HG03103 (cell line): Measurements from ENCODE around the gene OSMR.

Source experiments
- ATAC-seq: cut with Tn5 transposase; IDR thresholded peaks from one replicate; pipeline ENCODE4 v1.9.1; 2021; ENCODE audit warnings: low read depth; ENCODE audit not compliant: unreplicated experiment

The OSMR gene

DNA sequence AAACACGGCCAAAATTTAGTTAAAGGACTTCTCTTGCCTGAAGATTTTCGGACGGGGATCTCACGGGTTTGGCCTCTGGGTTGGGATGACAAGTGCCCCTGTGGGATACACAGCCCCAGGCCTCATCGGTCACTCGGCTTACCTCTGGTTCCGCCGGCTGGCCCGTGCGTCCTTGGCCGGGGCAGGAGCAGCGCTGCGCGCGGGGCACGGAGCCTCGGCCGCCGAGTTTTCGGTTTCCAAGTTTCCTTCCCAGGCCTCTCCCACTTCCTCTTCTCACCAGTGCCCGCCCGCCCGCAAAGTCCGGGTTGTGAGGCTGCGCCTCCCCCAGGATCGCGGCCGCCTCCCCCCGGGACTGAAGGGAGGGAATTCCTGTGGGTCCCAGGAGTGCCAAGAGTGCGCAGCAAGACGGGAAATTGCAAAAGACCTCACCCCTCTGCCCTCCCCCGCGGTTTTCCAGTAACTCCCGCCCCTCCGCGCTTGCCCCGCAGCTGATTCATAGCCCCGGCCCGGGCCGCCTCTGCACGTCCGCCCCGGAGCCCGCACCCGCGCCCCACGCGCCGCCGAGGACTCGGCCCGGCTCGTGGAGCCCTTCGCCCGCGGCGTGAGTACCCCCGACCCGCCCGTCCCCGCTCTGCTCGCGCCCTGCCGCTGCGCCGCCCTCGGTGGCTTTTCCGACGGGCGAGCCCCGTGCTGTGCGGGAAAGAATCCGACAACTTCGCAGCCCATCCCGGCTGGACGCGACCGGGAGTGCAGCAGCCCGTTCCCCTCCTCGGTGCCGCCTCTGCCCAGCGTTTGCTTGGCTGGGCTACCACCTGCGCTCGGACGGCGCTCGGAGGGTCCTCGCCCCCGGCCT, at the start of gene OSMR:
Gene OSMR, plus strand, starts transcription at position 487 of the 853 bp plus-strand sequence. CDS start 23,033 bp downstream, outside the sequence.
- no peak for ATAC-seq

DNA sequence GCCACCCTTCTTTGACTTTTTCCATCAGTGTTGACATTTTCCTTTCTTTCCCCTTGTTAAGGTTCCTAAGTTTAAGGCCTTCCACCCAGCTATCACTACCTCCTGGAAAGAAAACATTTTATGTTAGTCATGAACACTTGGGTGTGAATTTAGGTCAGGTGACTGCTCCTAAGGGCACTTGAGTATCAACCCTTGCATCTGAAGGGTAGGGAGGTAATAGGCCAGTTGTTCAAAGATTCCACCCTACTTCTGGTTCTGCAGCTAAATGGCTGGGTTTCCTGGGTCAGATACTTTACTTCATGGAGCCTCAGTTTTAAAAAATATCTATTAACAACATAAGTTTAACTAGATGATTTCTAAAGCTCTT, 49.1 kb upstream of the OSMR start:
- no peak for ATAC-seq

GRCh38 chr5:38797838-38798237, 48.0 kb upstream of the OSMR start:
- no peak for ATAC-seq

GRCh38 chr5:38799556-38800377, 46.0 kb upstream of the OSMR start:
- ATAC-seq: no peak

DNA sequence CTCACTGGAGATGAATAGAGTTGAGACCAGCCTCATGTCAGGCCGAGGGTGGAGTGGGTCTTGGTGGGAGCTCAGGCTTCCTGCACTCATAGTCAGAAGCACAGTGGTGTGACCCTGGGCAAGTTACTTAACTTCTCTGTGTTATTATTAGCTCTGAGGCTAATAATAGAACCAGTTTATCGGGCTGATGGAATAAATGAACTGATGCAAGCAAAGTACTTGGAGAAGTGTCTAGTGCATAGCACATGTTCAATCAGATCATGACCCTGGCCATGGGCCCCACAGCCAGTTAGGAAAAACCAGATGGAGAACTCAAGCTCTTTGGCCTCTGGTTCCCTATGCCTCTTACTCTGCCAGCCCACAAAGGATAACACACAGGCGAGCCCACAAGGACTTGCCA, 45.3 kb upstream of the OSMR start:
- ATAC-seq: no peak

DNA sequence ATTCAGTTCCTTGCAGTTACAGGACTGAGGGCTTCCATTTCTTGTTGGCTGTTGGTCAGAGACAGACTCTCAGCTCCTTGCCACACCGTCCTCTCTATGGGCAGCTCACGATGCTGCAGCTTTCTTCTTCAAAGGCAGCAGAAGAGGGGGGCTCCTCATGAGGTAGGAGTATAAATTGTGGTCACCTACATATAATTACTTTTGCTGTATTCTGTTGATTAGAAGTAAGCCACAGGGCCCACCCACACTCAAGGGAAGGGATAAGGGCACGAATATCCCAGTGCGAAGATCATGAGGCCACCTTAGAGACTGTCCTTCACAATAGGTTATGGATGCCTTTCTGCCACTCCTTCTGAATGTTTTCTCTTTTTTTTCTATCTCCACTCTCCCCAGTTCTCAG, 43.7 kb upstream of the OSMR start:
- ATAC-seq: no peak

DNA sequence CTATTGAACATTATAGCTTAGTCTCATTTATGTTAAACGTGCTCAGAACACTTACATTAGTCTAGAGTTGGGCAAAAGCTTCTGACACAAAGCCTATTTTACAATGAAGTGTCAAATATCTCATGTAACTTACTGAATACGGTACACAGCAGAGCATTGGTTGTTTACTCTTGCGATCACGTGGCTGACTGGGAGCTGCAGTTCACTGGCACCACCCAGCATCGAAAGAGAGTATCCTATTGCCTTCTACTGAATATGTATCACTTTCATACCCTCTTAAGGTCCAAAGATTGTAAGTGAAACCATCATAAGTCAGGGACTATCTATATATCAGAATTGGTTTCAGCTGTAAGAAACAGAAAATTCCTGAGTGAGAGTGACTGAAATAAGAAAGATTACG, 42.6 kb upstream of the OSMR start:
- no peak for ATAC-seq

DNA sequence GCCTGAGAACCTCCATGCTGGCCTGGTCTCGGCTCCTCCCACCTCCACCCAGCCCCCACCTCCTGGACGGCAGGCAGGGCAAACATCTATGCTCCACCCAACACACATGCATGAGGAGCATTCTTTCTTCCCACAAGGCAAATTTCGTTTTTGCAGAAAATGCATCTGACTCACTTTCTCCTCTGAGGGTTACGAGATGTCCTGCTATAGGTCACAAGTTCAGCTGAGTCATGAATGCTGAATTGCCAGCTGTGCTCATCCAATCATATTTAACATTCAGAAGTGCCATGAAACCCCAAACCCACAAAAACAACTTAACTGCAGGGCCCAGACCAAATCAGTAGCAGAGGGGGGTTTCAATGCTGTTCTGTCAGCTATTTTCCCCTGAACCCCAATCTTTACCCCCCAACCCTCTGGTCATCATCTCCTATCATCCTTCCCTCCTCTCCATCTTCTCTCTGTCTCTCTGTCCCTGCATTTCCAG, 39.0 kb upstream of the OSMR start:
- ATAC-seq: no peak

- ATAC-seq: no peak
Measured at GRCh38 chr5:38807570-38808483, 38.0 kb upstream of the OSMR start.

DNA sequence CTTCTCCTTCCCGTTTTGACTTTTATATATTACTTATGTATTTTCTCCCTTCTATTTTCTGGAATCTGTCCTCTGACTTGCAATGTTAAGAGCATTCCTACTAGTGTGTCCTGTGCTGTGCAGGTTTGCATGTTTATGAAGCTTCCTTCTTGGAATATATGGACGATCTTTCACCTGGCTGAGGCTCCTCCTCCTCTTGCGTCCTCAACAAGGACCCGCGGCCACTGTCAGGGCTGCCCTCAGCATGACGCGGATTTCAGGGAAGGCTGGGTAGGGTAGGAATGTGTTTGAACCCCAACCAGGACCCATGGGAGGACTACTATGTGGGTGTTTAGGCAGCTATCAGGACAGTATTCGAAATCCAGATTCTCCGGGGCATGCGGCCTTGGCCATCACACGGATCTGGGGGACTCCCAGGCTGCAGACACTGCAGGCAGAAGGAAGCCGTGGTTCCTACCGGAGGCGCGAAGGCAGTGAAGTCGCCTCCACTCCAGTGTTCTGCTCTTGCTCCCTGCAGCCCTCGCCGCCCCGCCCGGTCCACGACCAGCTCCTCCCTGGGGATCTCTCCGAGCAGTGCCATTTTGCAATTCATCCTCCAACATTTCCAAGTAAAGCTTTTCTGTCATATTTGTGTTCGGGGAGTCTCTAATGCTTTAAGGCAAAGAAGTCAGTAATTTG, 37.0 kb upstream of the OSMR start:
- no peak for ATAC-seq

GRCh38 chr5:38809388-38810359, 36.1 kb upstream of the OSMR start:
- ATAC-seq: peak; percentile 70

DNA sequence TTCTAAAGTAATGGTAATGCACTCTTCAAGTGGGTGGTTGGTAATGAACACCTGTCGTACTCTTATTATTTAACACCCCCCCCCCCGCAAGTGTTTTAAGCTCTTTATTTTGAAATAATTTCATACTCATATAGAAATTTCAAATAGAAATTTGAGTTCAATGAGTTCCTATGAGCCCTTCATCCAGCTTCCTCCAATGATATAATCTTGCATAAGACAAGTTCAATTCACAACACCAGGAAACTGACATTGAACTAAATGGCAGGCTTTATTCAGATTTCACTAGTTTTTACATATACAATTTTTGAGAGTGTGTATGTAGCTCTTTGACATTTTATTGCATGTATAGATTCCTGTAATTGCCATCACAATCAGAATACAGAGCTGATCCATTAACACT, 30.9 kb upstream of the OSMR start:
- ATAC-seq: no peak

GRCh38 chr5:38816083-38817030, 29.5 kb upstream of the OSMR start:
- ATAC-seq: no peak

GRCh38 chr5:38821679-38822078, 24.1 kb upstream of the OSMR start:
- no peak for ATAC-seq

DNA sequence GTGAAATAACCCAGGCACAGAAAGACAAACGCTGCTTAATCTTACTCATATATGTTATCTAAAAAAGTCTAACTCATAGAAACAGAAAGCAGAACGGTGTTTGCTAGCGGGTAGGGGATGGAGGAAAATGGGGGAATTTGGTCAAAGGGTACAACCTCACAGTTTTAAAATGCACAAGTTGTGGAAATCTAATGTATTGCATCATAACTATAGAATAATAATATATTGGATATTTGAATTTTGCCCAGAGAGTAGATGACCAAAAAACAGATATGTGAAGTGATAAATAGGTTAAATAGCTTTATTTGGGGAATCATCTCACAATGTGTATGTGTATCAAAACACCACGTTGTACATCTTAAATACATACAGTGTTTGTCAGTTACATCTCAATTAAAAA, 22.3 kb upstream of the OSMR start:
- no peak for ATAC-seq

DNA sequence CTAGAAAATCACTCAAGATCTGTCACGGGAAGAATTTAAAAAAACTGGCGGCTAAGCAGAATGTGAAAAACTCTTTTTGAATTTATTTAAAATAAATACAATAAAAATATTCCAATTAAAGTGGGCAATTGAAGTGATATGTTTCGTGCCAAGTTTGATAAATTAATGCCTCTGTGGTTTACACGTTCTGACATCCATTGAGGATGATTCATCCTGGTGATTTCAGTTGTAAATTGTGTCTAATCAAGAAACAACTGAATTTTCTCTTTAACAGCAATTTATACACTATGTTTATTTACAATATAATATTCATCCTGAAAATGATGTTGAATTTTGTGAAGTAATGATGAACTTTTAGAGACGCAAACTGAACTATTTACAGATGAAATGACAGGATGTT, 21.0 kb upstream of the OSMR start:
- ATAC-seq: no peak

GRCh38 chr5:38825494-38825893, 20.3 kb upstream of the OSMR start:
- ATAC-seq: no peak

- no peak for ATAC-seq
Measured at GRCh38 chr5:38827525-38827924, 18.3 kb upstream of the OSMR start.
